Smooth muscle cell (in vitro differentiated cells): Measurements from ENCODE around the gene MAPK6. TPM values are rescaled to one million over a fixed set of nuclear protein-coding genes. Genes with fewer than 3 reads are reported as not detected.

ENCODE experiments used
- DNase-seq: peaks from one replicate; lab custom pipeline; 2025; ENCODE audit not compliant: unreplicated experiment; lab: John Stamatoyannopoulos, UW
- H2AFZ ChIP-seq: fragments of 200-600 bp; sonication (generic); 2 replicates; pipeline ENCODE4 v1.6.0; 2016; ENCODE audit warnings: antibody characterized with exemption, low read depth, mild to moderate bottlenecking
- H3F3A ChIP-seq: fragments of 200-600 bp; sonication (generic); 2 replicates; pipeline ENCODE4 v1.6.0; 2017; ENCODE audit warnings: antibody characterized with exemption, low read depth
- H3K27ac ChIP-seq: fragments of 200-600 bp; sonication (generic); 2 replicates; pipeline ENCODE4 v1.5.1; 2016; ENCODE audit warnings: low read depth, mild to moderate bottlenecking
- H3K27me3 ChIP-seq: fragments of 200-600 bp; sonication (generic); 2 replicates; pipeline ENCODE4 v1.6.1; 2016; ENCODE audit warnings: low read depth, mild to moderate bottlenecking
- H3K36me3 ChIP-seq: fragments of 200-600 bp; sonication (generic); 2 replicates; pipeline ENCODE4 v1.5.1; 2016; ENCODE audit warnings: low read depth
- H3K4me1 ChIP-seq: fragments of 200-600 bp; sonication (generic); 2 replicates; pipeline ENCODE4 v1.5.1; 2016; ENCODE audit warnings: low read depth
- H3K4me2 ChIP-seq: fragments of 200-600 bp; sonication (generic); 2 replicates; pipeline ENCODE4 v1.6.0; 2016; ENCODE audit warnings: mild to moderate bottlenecking
- H3K4me3 ChIP-seq: fragments of 200-600 bp; sonication (generic); 2 replicates; pipeline ENCODE4 v1.5.1; 2016; ENCODE audit warnings: mild to moderate bottlenecking
- H3K79me2 ChIP-seq: fragments of 200-600 bp; sonication (generic); 2 replicates; pipeline ENCODE4 v1.6.0; 2016; ENCODE audit warnings: low read depth, mild to moderate bottlenecking
- H3K9ac ChIP-seq: fragments of 200-600 bp; sonication (generic); 2 replicates; pipeline ENCODE4 v1.6.0; 2016; ENCODE audit warnings: low read depth
- H3K9me3 ChIP-seq: fragments of 200-600 bp; sonication (generic); replicated peaks from 2 replicates; pipeline ENCODE4 v1.5.1; 2016; ENCODE audit warnings: low read depth
- H4K20me1 ChIP-seq: fragments of 200-600 bp; sonication (generic); 2 replicates; pipeline ENCODE4 v1.6.0; 2016; ENCODE audit warnings: low read depth
- WGBS: methylation state at CpG from one replicate; pipeline ENCODE4 v1.1.7; 2016; ENCODE audit warnings: low lambda C conversion rate; 5-methylcytosine and 5-hydroxymethylcytosine counted together
- polyA plus RNA-seq: library from polyadenylated mRNA; unstranded; fragments of >200 nt; fragmentation: Nextera tagmentation; extraction: Ambion mirVana; gene quantifications from 2 replicates; pipeline ENCODE4 v1.2.1, GENCODE V29; 2016
- total RNA-seq: library from RNA; depleted of rRNA; stranded (reverse); fragments of >200 nt; gene quantifications from 2 replicates; pipeline ENCODE4 v1.2.3, GENCODE V29; 2014
- TF ChIP-seq, protein P1 (sequence below): fragments of 200-600 bp; sonication (generic); IDR thresholded peaks from 2 replicates; pipeline ENCODE4 v1.5.1; 2017; ENCODE audit warnings: borderline replicate concordance, mild to moderate bottlenecking, antibody characterized with exemption; ENCODE audit not compliant: insufficient read depth, poor library complexity, severe bottlenecking

Gene MAPK6
- total and polyA plus RNA-seq, 2 experiments from 2014 or later, result 38.6 to 107 TPM

DNA sequence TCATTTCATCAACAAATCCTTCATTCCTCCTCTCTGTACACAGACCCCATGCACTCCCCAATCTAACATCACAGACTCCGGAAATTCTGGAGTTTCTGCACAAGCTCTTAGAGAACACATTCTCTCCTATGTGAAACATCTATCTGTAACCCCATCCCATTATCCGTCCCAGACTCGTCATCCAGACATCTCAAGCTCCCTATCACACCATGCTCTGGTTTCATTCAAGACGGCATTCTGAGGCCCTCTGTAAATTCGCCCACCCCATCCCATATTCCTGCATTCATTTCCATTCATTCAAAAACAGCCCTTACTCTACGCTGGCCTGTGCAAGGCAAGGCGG lies 48.0 kb upstream of the MAPK6 start:
- Histone ChIP-seq H3K4me3 (peak overlapping the region; percentile 83), H3K27me3 (no peaks in the 10 kb centered on the region), H3K4me1 (peaks cover 13% of the 10 kb centered on the region), H3F3A (no peaks in the 10 kb centered on the region), H3K79me2 (peaks cover 52% of the 10 kb centered on the region), H3K27ac (peak overlapping the region; percentile 75), H3K4me2 (peak overlapping the region; percentile 87), H2AFZ (peak overlapping the region; percentile 88), H3K9ac (peak overlapping the region; percentile 73), H4K20me1 (peaks cover 15% of the 10 kb centered on the region), H3K9me3 (peaks cover 8% of the 10 kb centered on the region), H3K36me3 (no peaks in the 10 kb centered on the region)
- TF ChIP-seq, protein P1, sequence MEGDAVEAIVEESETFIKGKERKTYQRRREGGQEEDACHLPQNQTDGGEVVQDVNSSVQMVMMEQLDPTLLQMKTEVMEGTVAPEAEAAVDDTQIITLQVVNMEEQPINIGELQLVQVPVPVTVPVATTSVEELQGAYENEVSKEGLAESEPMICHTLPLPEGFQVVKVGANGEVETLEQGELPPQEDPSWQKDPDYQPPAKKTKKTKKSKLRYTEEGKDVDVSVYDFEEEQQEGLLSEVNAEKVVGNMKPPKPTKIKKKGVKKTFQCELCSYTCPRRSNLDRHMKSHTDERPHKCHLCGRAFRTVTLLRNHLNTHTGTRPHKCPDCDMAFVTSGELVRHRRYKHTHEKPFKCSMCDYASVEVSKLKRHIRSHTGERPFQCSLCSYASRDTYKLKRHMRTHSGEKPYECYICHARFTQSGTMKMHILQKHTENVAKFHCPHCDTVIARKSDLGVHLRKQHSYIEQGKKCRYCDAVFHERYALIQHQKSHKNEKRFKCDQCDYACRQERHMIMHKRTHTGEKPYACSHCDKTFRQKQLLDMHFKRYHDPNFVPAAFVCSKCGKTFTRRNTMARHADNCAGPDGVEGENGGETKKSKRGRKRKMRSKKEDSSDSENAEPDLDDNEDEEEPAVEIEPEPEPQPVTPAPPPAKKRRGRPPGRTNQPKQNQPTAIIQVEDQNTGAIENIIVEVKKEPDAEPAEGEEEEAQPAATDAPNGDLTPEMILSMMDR, result no peak
- no peak for DNase-seq
- WGBS, result 0% methylated on average over 7 of the region's 7 CpGs

DNA sequence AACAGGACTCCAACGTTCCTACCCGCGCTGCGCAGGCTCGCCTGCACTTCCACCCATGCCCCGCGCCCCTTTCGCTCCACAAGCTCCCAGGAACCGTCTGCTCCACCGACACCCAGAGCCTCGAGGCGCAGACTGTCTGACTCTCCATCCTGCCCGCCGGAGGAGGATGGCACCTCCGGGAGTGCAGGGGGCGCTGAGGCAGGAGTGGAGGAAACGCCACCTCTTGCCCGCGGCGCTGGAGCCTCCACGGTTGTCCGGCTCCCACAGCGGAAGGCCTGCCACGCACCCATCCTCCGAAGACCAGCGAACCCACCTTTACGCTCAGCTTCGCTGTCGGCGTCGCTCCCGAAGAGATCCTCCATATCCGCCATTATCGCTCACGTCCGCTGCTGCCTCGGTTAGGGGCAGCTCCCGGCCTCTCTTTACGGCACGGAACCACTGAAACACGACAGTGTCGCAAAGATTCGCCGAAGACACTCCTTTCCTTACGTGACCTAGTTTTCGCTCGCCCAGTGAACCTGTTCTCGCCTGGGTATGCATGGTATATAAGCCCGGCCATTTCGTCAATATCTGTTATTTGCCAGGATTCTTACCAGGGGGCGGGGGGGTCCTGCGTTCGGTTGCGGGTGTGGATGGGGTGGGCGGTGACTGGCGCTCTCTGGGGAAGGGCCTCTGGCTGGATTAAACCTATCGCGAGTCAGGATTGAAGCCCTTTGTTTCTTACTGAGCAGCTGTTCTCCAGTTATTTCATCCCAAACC lies 47.5 kb upstream of the MAPK6 start, which contains the start of gene LEO1:
Gene LEO1 (minus strand): TSS at position 404 of the 759 bp plus-strand sequence. CDS start 33 bp downstream, at position 371.
- H2AFZ ChIP-seq, result peak within 1 kb of the TSS; percentile 88
- H3K79me2 ChIP-seq, result peaks cover 46% of the 10 kb centered on the region
- H3K4me1 ChIP-seq, result peaks cover 13% of the 10 kb centered on the region
- no peaks in the 10 kb centered on the region for H3K36me3 ChIP-seq
- H3K4me2 ChIP-seq, result peak within 1 kb of the TSS; percentile 87
- H3K9ac ChIP-seq, result peak within 1 kb of the TSS; percentile 73
- WGBS, result 1% methylated on average over 58 of the region's 58 CpGs
- TF ChIP-seq, protein P1, result peak; percentile 14
- peaks cover 8% of the 10 kb centered on the region for H3K9me3 ChIP-seq
- peak within 1 kb of the TSS; percentile 75 for H3K27ac ChIP-seq
- H3F3A ChIP-seq, result no peaks in the 10 kb centered on the region
- H3K4me3 ChIP-seq, result peak within 1 kb of the TSS; percentile 83
- peaks cover 9% of the 10 kb centered on the region for H4K20me1 ChIP-seq
- no peaks in the 10 kb centered on the region for H3K27me3 ChIP-seq
- peak; percentile 68 for DNase-seq

DNA sequence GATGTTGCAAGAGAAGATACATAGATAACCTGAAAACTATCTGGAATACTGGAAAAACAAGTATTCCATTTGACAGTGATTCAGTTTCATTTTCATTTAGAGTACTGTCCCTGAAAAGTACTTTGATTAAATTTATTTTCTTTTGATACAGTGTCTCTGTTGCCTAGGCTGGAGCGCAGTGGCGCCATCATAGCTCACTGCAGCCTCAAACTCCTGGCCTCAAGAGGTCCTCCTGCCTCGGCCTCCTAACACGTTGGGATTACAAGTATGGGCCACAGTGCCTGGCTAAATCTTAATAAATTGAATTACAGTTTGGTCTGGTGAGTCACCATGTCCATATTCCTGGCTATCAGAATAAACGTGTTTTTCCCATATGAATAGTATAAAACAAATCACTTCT lies 45.8 kb upstream of the MAPK6 start:
- Histone ChIP-seq H4K20me1 (peaks cover 9% of the 10 kb centered on the region), H3K27me3 (no peaks in the 10 kb centered on the region), H2AFZ (no peak overlapping the region), H3K79me2 (peaks cover 30% of the 10 kb centered on the region), H3F3A (no peaks in the 10 kb centered on the region), H3K4me3 (peak overlapping the region; percentile 83), H3K4me2 (peak overlapping the region; percentile 87), H3K36me3 (no peaks in the 10 kb centered on the region), H3K4me1 (peaks cover 13% of the 10 kb centered on the region), H3K9me3 (no peaks in the 10 kb centered on the region), H3K27ac (no peak overlapping the region), H3K9ac (no peak overlapping the region)
- DNase-seq, result no peak
- WGBS, result 95% methylated on average over 5 of the region's 5 CpGs
- TF ChIP-seq, protein P1, result no peak
